CD4-positive, alpha-beta T cell (primary cell): ENCODE data around the gene CCDC160. TPM values are rescaled to one million over a fixed set of nuclear protein-coding genes. Genes with fewer than 3 reads are reported as not detected.
"Not testable (repeated sequence)": the region's sequence is repeated elsewhere in the genome, so short reads cannot be mapped to it uniquely, and the experiment has no call there.

Experiments
- ATAC-seq: fragments of 200-7000 bp; cut with Tn5 transposase; one replicate; pipeline ENCODE4 v1.10.0; 2022; ENCODE audit warnings: mild to moderate bottlenecking; ENCODE audit not compliant: poor library complexity
- CTCF ChIA-PET: fragments of 350-600 bp; sonication (Branson Sonifier 250); formaldehyde crosslinking; loops from one replicate; lab custom pipeline; 2021; ENCODE audit warnings: antibody characterized with exemption, inconsistent platforms; lab: Charles Lee
- POLR2A ChIA-PET: fragments of 350-600 bp; sonication (Branson Sonifier 250); formaldehyde crosslinking; loops from one replicate; lab custom pipeline; 2021; ENCODE audit warnings: antibody characterized with exemption, inconsistent platforms; lab: Charles Lee
- DNase-seq, 14 experiments: peaks; one replicate each; pipeline ENCODE4 v3.0.0-alpha.2; 2013 to 2020; ENCODE audit warnings: mixed read lengths in 2 of 14
- H3K27ac ChIP-seq, 2 donors: one replicate each; pipeline versions ENCODE4 v1.5.1 to v1.7.0; 2013; ENCODE audit warnings: low read length in 2 of 2, low read depth in 1 of 2, mild to moderate bottlenecking in 1 of 2
- H3K27me3 ChIP-seq, 2 experiments: 1 replicate in 1 of 2; 2 replicates in 1 of 2; pipeline versions ENCODE4 v1.6.1 to v1.7.0; 2013; ENCODE audit warnings: low read length in 2 of 2, control low read depth in 1 of 2, mild to moderate bottlenecking in 1 of 2, moderate library complexity in 1 of 2; ENCODE audit not compliant: insufficient read depth in 2 of 2, control insufficient read depth in 1 of 2
- H3K36me3 ChIP-seq: one replicate; pipeline ENCODE4 v1.6.1; 2013; ENCODE audit warnings: low read length, control low read depth; ENCODE audit not compliant: insufficient read depth
- H3K4me1 ChIP-seq: one replicate; pipeline ENCODE4 v1.6.1; 2013; ENCODE audit warnings: low read length, control low read depth; ENCODE audit not compliant: insufficient read depth
- H3K4me3 ChIP-seq: one replicate; pipeline ENCODE4 v1.5.1; 2013; ENCODE audit warnings: mild to moderate bottlenecking, low read length, moderate library complexity
- H3K9me3 ChIP-seq, 2 experiments: 1 replicate in 1 of 2; 2 replicates in 1 of 2; pipeline versions ENCODE4 v1.6.1 to v1.7.0; 2013; ENCODE audit warnings: low read length in 2 of 2, mild to moderate bottlenecking in 2 of 2, control low read depth in 1 of 2, moderate library complexity in 1 of 2; ENCODE audit not compliant: control insufficient read depth in 1 of 2, insufficient read depth in 1 of 2
- H3K27ac Mint-ChIP-seq: one replicate; pipeline ENCODE4 v1.8.0; 2020; ENCODE audit warnings: mixed read lengths
- H3K27me3 Mint-ChIP-seq: one replicate; pipeline ENCODE4 v1.8.0; 2021; ENCODE audit warnings: mixed read lengths
- H3K36me3 Mint-ChIP-seq: one replicate; pipeline ENCODE4 v1.8.0; 2021; ENCODE audit warnings: low read depth, mixed read lengths
- H3K4me1 Mint-ChIP-seq: one replicate; pipeline ENCODE4 v1.8.0; 2021; ENCODE audit warnings: low read depth, mixed read lengths
- H3K4me3 Mint-ChIP-seq: one replicate; pipeline ENCODE4 v1.8.0; 2020; ENCODE audit warnings: mild to moderate bottlenecking, mixed read lengths
- H3K9me3 Mint-ChIP-seq: one replicate; pipeline ENCODE4 v1.8.0; 2020; ENCODE audit warnings: mixed read lengths
- intact Hi-C, 2 experiments: fragments of 100-400 bp; cut with DNase I in 1 of 2; cut with micrococcal nuclease in 1 of 2; formaldehyde crosslinking; loops; one replicate each; pipeline versions ENCODE4 v1.15.1 to v1.9.0; 2023 to 2025; cut with DNase I, micrococcal nuclease
- total RNA-seq, 174 experiments: library from RNA in 2 of 174; stranded (reverse) in 2 of 174; gene quantifications; one replicate each; pipeline ENCODE4 v1.2.3 and lab custom pipeline; 2021 to 2026
- TF ChIP-seq, protein P1 (sequence below): fragments of 200-600 bp; IDR thresholded peaks from one replicate; pipeline ENCODE4 v1.8.0; 2022; ENCODE audit warnings: antibody characterized with exemption, mild to moderate bottlenecking

The CCDC160 gene
- total RNA-seq, 2 experiments from 2014 or later, result not detected

DNA sequence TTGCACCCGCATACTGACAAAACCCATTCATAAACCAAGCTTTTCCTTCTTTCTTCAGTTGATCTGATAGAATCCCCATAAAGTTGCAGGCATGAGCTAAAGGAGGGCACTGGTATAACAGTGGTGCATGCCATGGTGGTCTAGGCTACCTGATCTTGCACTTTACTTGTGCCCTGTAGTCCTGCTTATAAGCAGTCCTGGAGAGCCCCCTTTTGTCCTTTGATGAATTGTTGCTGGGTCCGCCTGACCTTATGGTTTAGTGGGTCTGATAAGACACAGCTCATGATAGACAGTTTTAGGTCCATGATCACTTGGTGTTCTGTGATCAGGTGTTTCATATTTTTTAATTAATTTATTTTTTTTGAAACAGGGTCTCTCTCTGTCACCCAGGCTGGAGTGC, 19.7 kb downstream of the CCDC160 start:
- DNase-seq (no peak), ATAC-seq (no peak)
- no peak overlapping the region for H3K27ac ChIP-seq
- H3K9me3 ChIP-seq, result no peaks in the 10 kb centered on the region
- ChIA-PET POLR2A (no interaction called here), CTCF (no interaction called here)
- TF ChIP-seq, protein P1, sequence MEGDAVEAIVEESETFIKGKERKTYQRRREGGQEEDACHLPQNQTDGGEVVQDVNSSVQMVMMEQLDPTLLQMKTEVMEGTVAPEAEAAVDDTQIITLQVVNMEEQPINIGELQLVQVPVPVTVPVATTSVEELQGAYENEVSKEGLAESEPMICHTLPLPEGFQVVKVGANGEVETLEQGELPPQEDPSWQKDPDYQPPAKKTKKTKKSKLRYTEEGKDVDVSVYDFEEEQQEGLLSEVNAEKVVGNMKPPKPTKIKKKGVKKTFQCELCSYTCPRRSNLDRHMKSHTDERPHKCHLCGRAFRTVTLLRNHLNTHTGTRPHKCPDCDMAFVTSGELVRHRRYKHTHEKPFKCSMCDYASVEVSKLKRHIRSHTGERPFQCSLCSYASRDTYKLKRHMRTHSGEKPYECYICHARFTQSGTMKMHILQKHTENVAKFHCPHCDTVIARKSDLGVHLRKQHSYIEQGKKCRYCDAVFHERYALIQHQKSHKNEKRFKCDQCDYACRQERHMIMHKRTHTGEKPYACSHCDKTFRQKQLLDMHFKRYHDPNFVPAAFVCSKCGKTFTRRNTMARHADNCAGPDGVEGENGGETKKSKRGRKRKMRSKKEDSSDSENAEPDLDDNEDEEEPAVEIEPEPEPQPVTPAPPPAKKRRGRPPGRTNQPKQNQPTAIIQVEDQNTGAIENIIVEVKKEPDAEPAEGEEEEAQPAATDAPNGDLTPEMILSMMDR, result no peak
- H3K27me3 Mint-ChIP-seq, result no peaks in the 10 kb centered on the region
- no peaks in the 10 kb centered on the region for H3K36me3 ChIP-seq
- no peaks in the 10 kb centered on the region for H3K9me3 Mint-ChIP-seq
- H3K4me1 ChIP-seq, result no peaks in the 10 kb centered on the region
- H3K27me3 ChIP-seq, result no peaks in the 10 kb centered on the region
- H3K4me3 ChIP-seq, result no peak overlapping the region
- no peak overlapping the region for H3K4me3 Mint-ChIP-seq
- intact Hi-C loops, result no loop called here
- no peaks in the 10 kb centered on the region for H3K4me1 Mint-ChIP-seq
- no peaks in the 10 kb centered on the region for H3K36me3 Mint-ChIP-seq
- no peak overlapping the region for H3K27ac Mint-ChIP-seq

DNA sequence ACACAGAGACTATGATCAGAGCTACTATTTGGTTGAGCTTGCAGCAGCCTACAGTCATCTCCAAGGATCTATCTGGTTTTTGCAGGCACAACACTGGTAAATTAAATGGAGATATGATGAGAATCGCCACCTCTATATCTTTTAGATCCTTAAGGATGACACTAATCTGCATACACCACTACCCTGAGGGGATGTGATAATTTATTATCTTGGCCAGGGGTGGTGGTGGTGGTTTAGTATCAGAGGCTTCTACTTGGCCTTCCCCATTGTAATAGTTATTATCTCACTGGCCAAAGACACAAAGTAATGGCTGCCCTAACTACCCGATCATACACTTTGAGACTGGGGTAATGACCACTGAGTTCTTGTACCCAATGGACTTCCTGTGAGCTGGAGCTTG, 21.2 kb downstream of the CCDC160 start:
- H3K36me3 Mint-ChIP-seq, result no peaks in the 10 kb centered on the region
- POLR2A ChIA-PET, result no interaction called here
- ATAC-seq (no peak), DNase-seq (no peak)
- H3K9me3 Mint-ChIP-seq, result no peaks in the 10 kb centered on the region
- H3K4me1 ChIP-seq, result no peaks in the 10 kb centered on the region
- no peak overlapping the region for H3K27ac ChIP-seq
- CTCF ChIA-PET, result no interaction called here
- no peak overlapping the region for H3K27ac Mint-ChIP-seq
- intact Hi-C loops, result no loop called here
- H3K9me3 ChIP-seq, result no peaks in the 10 kb centered on the region
- H3K4me1 Mint-ChIP-seq, result no peaks in the 10 kb centered on the region
- H3K4me3 ChIP-seq, result no peak overlapping the region
- H3K36me3 ChIP-seq, result no peaks in the 10 kb centered on the region
- H3K4me3 Mint-ChIP-seq, result no peak overlapping the region
- H3K27me3 ChIP-seq, result no peaks in the 10 kb centered on the region
- no peaks in the 10 kb centered on the region for H3K27me3 Mint-ChIP-seq
- TF ChIP-seq, protein P1, result no peak

DNA sequence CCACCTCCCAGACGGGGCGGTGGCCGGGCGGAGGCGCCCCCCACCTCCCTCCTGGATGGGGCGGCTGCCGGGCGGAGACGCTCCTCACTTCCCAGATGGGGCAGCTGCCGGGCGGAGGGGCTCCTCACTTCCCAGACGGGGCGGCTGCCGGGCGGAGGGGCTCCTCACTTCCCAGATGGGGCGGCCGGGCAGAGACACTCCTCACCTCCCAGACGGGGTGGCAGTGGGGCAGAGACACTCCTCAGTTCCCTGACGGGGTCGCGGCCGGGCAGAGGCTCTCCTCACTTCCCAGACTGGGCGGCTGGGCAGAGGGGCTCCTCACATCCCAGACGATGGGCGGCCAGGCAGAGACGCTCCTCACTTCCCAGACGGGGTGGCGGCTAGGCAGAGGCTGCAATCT, 49.0 kb downstream of the CCDC160 start:
- DNase-seq, CTCF ChIA-PET, H3K36me3 ChIP-seq, H3K4me3 Mint-ChIP-seq, intact Hi-C loops, ATAC-seq, H3K36me3 Mint-ChIP-seq, H3K4me3 ChIP-seq, POLR2A ChIA-PET, H3K27me3 Mint-ChIP-seq, H3K27ac ChIP-seq, H3K4me1 Mint-ChIP-seq, H3K4me1 ChIP-seq, H3K9me3 ChIP-seq, H3K27me3 ChIP-seq, H3K27ac Mint-ChIP-seq, H3K9me3 Mint-ChIP-seq: not testable (repeated sequence)

DNA sequence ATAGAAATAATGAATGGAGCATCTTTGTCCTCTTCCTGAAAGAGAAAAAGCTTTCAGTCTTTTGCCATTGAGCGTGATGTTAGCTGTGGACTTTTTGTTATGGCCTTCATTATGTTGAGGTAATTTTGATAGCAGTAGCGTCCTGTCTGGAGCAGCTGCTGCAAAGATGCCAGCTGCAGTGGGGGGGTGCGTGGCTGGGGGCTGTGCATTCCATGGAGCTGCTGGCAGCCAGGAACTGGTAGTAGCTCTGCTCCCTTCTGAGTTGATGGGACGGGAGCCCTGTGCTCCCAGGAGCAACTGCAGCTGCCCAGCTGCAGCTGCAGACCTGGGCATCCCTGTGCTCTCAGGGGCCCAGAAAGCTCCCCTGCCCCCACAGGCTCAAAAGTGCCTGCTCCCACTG, 50.4 kb downstream of the CCDC160 start:
- intact Hi-C loops, result no loop called here
- Mint-ChIP-seq H3K4me3 (no peak overlapping the region), H3K4me1 (no peaks in the 10 kb centered on the region), H3K27ac (no peak overlapping the region), H3K27me3 (no peaks in the 10 kb centered on the region), H3K36me3 (no peaks in the 10 kb centered on the region), H3K9me3 (no peaks in the 10 kb centered on the region)
- Histone ChIP-seq H3K9me3 (no peaks in the 10 kb centered on the region), H3K27ac (no peak overlapping the region), H3K4me1 (no peaks in the 10 kb centered on the region), H3K4me3 (no peak overlapping the region), H3K27me3 (no peaks in the 10 kb centered on the region), H3K36me3 (no peaks in the 10 kb centered on the region)
- TF ChIP-seq, protein P1, result no peak
- ChIA-PET CTCF (no interaction called here), POLR2A (no interaction called here)
- DNase-seq (no peak), ATAC-seq (no peak)
